ENCODE results near the gene RASSF4.

The RASSF4 gene

GRCh38 chr10:44949127-44949802, 10.3 kb upstream of the RASSF4 start:
- TF ChIP-seq CTCF (IDR thresholded peaks at IDR 0.05; ENCODE audit: borderline replicate concordance, insufficient read depth, low read depth, low read length): no peak
- no peak overlapping the region for H3K4me3 ChIP-seq (ENCODE audit: low read depth, low read length)

- TF ChIP-seq CTCF (IDR thresholded peaks at IDR 0.05; ENCODE audit: borderline replicate concordance, insufficient read depth, low read depth, low read length): no peak
- no peak overlapping the region for H3K4me3 ChIP-seq (ENCODE audit: low read depth, low read length)
Observed at GRCh38 chr10:44949915-44950314, 9.7 kb upstream of the RASSF4 start.

GRCh38 chr10:44950326-44951225, 9.0 kb upstream of the RASSF4 start:
- no peak overlapping the region for H3K4me3 ChIP-seq (ENCODE audit: low read depth, low read length)
- no peak for TF ChIP-seq CTCF (IDR thresholded peaks at IDR 0.05; ENCODE audit: borderline replicate concordance, insufficient read depth, low read depth, low read length)

GRCh38 chr10:44951576-44952226, 7.9 kb upstream of the RASSF4 start:
- TF ChIP-seq CTCF (IDR thresholded peaks at IDR 0.05; ENCODE audit: borderline replicate concordance, insufficient read depth, low read depth, low read length): no peak
- H3K4me3 ChIP-seq (ENCODE audit: low read depth, low read length): no peak overlapping the region

- no peak overlapping the region for H3K4me3 ChIP-seq (ENCODE audit: low read depth, low read length)
- no peak for TF ChIP-seq CTCF (IDR thresholded peaks at IDR 0.05; ENCODE audit: borderline replicate concordance, insufficient read depth, low read depth, low read length)
Observed at GRCh38 chr10:44952779-44953231, 6.8 kb upstream of the RASSF4 start.

GRCh38 chr10:44954042-44954441, 5.6 kb upstream of the RASSF4 start:
- no peak overlapping the region for H3K4me3 ChIP-seq (ENCODE audit: low read depth, low read length)
- TF ChIP-seq CTCF (IDR thresholded peaks at IDR 0.05; ENCODE audit: borderline replicate concordance, insufficient read depth, low read depth, low read length): no peak
